ENCODE measurements around the gene BRCA2. TPM values are rescaled to one million over a fixed set of nuclear protein-coding genes. Genes with fewer than 3 reads are reported as not detected.
A peak's percentile ranks its signal among the peaks of the same experiment; 100 is the strongest.

Gene BRCA2
- total and polyA plus RNA-seq, 9 of the 15 experiments (the other 6 are each of a cell fraction or from before 2014, with no cell fraction given): 4.1 to 17.3 (median 5.8) TPM

- TF ChIP-seq ZNF449 (CRISPR knock-in tag; IDR thresholded peaks at IDR 0.05): no peak
- TF ChIP-seq MED1 (CRISPR knock-in tag; IDR thresholded peaks at IDR 0.05; ENCODE audit: borderline replicate concordance): no peak
- TF ChIP-seq PCBP2 (IDR thresholded peaks at IDR 0.05; ENCODE audit: low read depth, low read length, poor library complexity, severe bottlenecking): no peak
- no peak for TF ChIP-seq PKNOX1 (IDR thresholded peaks at IDR 0.05)
- TF ChIP-seq BRF1 (IDR thresholded peaks at IDR 0.05; ENCODE audit: borderline replicate concordance, extremely low read depth, insufficient read length): no peak
- TF ChIP-seq ATF6 (CRISPR knock-in tag; IDR thresholded peaks at IDR 0.05): no peak; the same call in 1 of the 2 replicates
- no peak for TF ChIP-seq TAF15 (IDR thresholded peaks at IDR 0.05; ENCODE audit: low read depth, low read length)
- no peak for TF ChIP-seq ETV6 (IDR thresholded peaks at IDR 0.05; ENCODE audit: borderline replicate concordance in 1 of 2, low read depth in 2 of 2, low read length in 1 of 2)
- no peak for TF ChIP-seq ETV6 (CRISPR knock-in tag; IDR thresholded peaks at IDR 0.05; ENCODE audit: borderline replicate concordance)
- no peak for TF ChIP-seq EWSR1 (IDR thresholded peaks at IDR 0.05; ENCODE audit: borderline replicate concordance, low read depth, partially characterized antibody)
- no peak for TF ChIP-seq ZNF41 (CRISPR knock-in tag; conservative IDR thresholded peaks at IDR 0.05)
- peak; percentile 99 for TF ChIP-seq POLR2G (IDR thresholded peaks at IDR 0.05; ENCODE audit: low read depth, low read length)
- no peak for TF ChIP-seq MEF2A (IDR thresholded peaks at IDR 0.05; ENCODE audit: control insufficient read depth, low read depth, low read length)
- TF ChIP-seq FIP1L1 (IDR thresholded peaks at IDR 0.05; ENCODE audit: low read depth, low read length, poor library complexity, severe bottlenecking): peak; percentile 60
- no peak for TF ChIP-seq TGIF2 (CRISPR knock-in tag; IDR thresholded peaks at IDR 0.05)
- TF ChIP-seq ZNF79 (CRISPR knock-in tag; IDR thresholded peaks at IDR 0.05; ENCODE audit: low read depth): no peak
- TF ChIP-seq ZFP91 (CRISPR knock-in tag; IDR thresholded peaks at IDR 0.05): no peak
- no peak for TF ChIP-seq MTA2 (IDR thresholded peaks at IDR 0.05; ENCODE audit: low read depth)
- TF ChIP-seq CBFA2T3 (IDR thresholded peaks at IDR 0.05): no peak
- TF ChIP-seq, protein P1, sequence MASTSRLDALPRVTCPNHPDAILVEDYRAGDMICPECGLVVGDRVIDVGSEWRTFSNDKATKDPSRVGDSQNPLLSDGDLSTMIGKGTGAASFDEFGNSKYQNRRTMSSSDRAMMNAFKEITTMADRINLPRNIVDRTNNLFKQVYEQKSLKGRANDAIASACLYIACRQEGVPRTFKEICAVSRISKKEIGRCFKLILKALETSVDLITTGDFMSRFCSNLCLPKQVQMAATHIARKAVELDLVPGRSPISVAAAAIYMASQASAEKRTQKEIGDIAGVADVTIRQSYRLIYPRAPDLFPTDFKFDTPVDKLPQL (IDR thresholded peaks at IDR 0.05; ENCODE audit: extremely low read depth, insufficient read length): no peak
Measured at GRCh38 chr13:32315238-32316027, at the start of gene BRCA2, which contains the start of gene ZAR1L (continued).
